Bronchial epithelial cell (primary cell): ENCODE results near the gene RNASE9. TPM values are rescaled to one million over a fixed set of nuclear protein-coding genes. Genes with fewer than 3 reads are reported as not detected.
"Not testable (repeated sequence)": the region's sequence is repeated elsewhere in the genome, so short reads cannot be mapped to it uniquely, and the experiment has no call there.

ENCODE experiments used
- DNase-seq: peaks from one replicate; pipeline ENCODE4 v3.0.0-alpha.2; 2010; ENCODE audit warnings: low read depth
- FAIRE-seq: peaks from 2 replicates; lab custom pipeline; 2011; peaks lifted over from hg19 to GRCh38; lab: Jason Lieb, UNC
- H3K27me3 ChIP-seq: 2 replicates; pipeline ENCODE4 v1.5.1; 2011; ENCODE audit warnings: low read length; ENCODE audit not compliant: control insufficient read depth, insufficient read depth
- H3K36me3 ChIP-seq: 2 replicates; pipeline ENCODE4 v1.5.1; 2011; ENCODE audit warnings: low read length; ENCODE audit not compliant: control insufficient read depth, insufficient read depth
- H3K4me3 ChIP-seq: 2 replicates; pipeline ENCODE4 v1.5.1; 2011; ENCODE audit warnings: mild to moderate bottlenecking, low read depth, low read length, control low read depth
- total RNA-seq: library from RNA; depleted of rRNA; stranded (reverse); fragments of >200 nt; gene quantifications from 2 replicates; pipeline ENCODE4 v1.2.1, GENCODE V29; 2014
- TF ChIP-seq, protein P1 (sequence below): IDR thresholded peaks from 2 replicates; pipeline ENCODE4 v1.5.1; 2011; ENCODE audit warnings: mild to moderate bottlenecking, moderate library complexity, low read length, control low read depth, inconsistent platforms; ENCODE audit not compliant: insufficient read depth, severe bottlenecking

RNASE9 gene
- total RNA-seq, 1 donor from 2014 or later: not detected

DNA sequence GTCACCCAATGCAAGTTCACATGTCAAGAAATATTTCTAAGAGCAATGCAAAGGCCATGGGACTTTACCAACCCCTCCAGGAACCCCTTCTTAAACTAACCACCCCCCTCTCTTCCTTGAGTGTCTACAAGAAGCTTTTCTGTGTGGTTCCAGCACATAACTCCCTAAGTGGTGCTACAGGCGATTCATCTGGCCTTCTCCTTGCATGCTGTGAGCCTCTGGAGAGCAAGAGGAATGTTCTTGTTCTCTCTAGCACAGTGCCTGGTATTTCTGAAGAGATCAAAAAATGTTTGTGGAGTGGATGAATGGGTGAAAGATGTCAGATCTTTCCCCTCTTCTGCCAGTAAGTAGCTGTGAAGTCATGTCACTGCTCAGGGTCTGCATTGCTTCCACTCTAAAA lies 36.3 kb upstream of the RNASE9 start:
- TF ChIP-seq, protein P1, sequence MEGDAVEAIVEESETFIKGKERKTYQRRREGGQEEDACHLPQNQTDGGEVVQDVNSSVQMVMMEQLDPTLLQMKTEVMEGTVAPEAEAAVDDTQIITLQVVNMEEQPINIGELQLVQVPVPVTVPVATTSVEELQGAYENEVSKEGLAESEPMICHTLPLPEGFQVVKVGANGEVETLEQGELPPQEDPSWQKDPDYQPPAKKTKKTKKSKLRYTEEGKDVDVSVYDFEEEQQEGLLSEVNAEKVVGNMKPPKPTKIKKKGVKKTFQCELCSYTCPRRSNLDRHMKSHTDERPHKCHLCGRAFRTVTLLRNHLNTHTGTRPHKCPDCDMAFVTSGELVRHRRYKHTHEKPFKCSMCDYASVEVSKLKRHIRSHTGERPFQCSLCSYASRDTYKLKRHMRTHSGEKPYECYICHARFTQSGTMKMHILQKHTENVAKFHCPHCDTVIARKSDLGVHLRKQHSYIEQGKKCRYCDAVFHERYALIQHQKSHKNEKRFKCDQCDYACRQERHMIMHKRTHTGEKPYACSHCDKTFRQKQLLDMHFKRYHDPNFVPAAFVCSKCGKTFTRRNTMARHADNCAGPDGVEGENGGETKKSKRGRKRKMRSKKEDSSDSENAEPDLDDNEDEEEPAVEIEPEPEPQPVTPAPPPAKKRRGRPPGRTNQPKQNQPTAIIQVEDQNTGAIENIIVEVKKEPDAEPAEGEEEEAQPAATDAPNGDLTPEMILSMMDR: no peak
- Histone ChIP-seq H3K36me3 (no peaks in the 10 kb centered on the region), H3K27me3 (no peaks in the 10 kb centered on the region), H3K4me3 (no peak overlapping the region)
- DNase-seq (no peak), FAIRE-seq (no peak)

DNA sequence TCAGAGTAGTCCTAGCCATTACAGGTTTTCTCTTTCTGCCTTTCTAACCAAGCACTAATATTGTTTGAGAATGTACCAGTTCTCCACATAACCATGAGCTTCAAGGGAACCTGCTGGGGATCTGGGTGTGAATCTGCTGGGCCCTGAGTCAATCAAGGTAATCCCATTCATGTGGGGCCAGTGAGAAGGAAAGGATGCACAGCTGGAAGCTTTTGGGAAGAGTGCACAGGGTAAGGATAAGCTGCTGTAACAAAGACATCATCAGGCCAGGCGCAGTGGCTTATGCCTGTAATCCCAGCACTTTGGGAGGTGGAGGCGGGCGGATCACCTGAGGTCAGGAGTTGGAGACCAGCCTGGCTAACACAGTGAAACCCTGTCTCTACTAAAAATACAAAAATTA lies 34.9 kb upstream of the RNASE9 start:
- not testable (repeated sequence) for H3K27me3 ChIP-seq, H3K36me3 ChIP-seq, DNase-seq, H3K4me3 ChIP-seq
- peak; percentile 13 for FAIRE-seq

DNA sequence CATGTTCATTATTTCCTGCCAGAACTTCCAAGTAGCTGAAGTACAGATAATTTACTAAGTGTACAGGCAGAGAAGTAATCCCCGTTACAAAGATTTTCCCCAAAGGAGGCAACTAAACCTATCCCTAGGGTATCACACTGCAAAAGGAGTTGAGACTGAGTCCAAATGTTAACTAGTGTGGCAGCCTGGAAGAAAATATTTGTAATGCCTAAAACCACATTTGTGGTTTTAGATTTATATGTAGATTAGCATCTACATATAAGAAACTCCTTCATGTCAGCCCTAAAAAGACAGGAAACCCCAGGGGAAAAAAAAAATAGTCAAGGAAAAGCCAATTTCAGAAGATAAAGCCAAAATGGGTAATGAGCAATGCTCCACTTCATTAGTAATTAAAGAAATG lies 31.7 kb upstream of the RNASE9 start:
- FAIRE-seq (no peak), DNase-seq (no peak)
- Histone ChIP-seq H3K36me3 (no peaks in the 10 kb centered on the region), H3K27me3 (no peaks in the 10 kb centered on the region), H3K4me3 (no peak overlapping the region)
- TF ChIP-seq, protein P1: no peak

DNA sequence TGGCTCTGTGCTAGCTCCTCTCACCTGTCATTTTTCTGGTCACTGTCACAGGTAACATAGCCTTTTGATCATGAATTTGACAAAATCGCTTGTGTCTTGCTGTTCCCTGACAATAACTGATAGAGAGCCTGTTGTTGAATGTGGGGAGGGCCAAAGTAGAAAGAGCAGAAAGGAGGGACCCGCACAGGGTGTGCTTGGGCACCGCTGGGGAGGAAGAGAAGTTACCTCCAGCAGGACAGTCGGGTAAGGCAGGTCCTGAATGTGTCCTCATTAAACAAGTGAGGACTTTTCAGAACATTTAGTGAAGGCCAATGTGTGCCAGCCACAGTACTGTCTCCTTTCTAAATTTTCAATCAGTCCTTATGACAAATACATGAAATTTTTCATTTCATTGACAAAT lies 30.4 kb upstream of the RNASE9 start, which contains the start of gene RNASE12:
Gene RNASE12, minus strand, starts transcription at position 142 of the 400 bp plus-strand sequence. CDS start 653 bp downstream, outside the sequence.
- TF ChIP-seq, protein P1: no peak
- Histone ChIP-seq H3K27me3 (no peaks in the 10 kb centered on the region), H3K36me3 (no peaks in the 10 kb centered on the region), H3K4me3 (no peak within 1 kb of the TSS)
- DNase-seq (no peak), FAIRE-seq (no peak)

DNA sequence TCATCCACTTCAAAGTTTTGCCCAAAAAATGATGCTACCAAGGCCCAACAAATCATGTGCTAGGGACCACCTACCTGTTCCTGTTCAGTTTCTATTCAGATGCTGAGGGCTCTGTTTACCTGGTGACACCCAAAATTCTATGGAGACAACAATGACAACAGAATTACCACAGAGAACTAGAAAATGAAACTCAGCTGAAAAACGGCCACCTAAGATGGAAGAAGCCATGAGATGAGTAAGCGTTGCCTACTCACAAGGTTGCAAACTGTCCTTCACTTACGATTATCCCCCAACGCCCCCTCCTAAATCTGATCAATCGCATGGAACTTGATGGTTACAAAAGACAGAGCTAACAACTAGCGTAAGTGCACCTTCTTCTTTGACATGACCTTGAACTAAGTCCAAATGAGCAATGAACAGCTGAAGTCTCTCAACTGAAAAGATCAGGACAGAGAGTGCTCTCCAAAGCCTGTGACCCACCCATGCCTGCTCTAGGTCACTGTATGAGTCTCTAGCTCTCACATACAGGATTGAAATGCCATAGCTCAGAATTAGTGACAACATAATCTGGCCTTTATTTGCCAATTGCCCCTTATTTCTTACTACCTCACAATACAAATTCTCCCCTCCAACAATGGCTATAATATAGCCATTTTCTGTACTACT lies 26.8 kb upstream of the RNASE9 start, which contains the start of gene RNASE11:
Gene RNASE11, minus strand, starts transcription at position 513 of the 666 bp plus-strand sequence.
- H3K27me3 ChIP-seq: no peaks in the 10 kb centered on the region
- TF ChIP-seq, protein P1: no peak
- FAIRE-seq: no peak
- H3K4me3 ChIP-seq: no peak within 1 kb of the TSS
- no peaks in the 10 kb centered on the region for H3K36me3 ChIP-seq
- DNase-seq: no peak

DNA sequence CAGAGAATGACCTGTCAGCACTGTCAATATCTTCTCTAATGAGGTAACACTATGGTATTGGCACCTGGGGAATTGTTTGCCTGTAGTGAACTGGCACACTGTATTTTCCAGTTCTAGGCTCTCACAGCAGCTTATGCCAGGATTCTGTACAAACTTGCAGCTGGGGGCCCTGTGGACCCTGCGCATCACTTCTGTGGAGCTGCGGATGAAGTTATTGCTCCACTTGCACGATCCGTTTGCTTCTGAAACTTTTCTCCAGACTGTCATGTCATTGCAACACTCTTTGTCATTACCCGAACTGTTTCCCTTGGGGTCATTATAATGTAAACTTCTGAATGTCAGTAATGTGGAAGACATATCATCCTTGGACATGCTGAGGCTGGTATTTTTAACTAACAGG lies 23.1 kb upstream of the RNASE9 start:
- Histone ChIP-seq H3K36me3 (no peaks in the 10 kb centered on the region), H3K27me3 (no peaks in the 10 kb centered on the region), H3K4me3 (no peak overlapping the region)
- no peak for FAIRE-seq
- no peak for DNase-seq
- TF ChIP-seq, protein P1: no peak
